ENCODE data around the gene DIAPH3.

DNA sequence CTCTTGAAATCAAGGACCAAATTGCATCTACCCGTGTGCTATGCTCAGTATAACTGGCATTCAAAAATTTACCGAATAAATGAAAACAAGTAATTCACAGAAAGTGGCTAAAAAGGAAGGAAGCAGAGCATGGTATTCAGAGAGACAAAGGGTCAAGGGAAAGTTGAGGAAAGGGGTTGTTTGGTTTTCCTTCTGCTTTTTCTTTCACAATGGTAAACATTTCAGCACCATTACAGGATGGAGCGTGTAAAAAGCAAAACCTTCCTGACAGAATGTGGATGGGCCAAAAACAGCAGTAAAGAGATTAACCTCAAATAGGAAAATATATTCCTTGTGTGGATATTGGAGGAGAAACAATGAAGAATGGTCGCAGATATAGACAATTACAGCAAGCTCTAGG is 14.8 kb downstream of the DIAPH3 start:
- TF ChIP-seq EZH2phosphoT487 (IDR thresholded peaks at IDR 0.05; ENCODE audit: borderline replicate concordance), result no peak
- TF ChIP-seq CTCF (conservative IDR thresholded peaks at IDR 0.05; ENCODE audit: low read length), result no peak
